NCI-H187 treated with DMSO at 0.1 percent for 48 hours (cell line): ENCODE data around the gene ABTB1.

Source experiments
- DNase-seq: peaks from one replicate; lab custom pipeline; 2025; lab: John Stamatoyannopoulos, UW

ABTB1 gene

DNA sequence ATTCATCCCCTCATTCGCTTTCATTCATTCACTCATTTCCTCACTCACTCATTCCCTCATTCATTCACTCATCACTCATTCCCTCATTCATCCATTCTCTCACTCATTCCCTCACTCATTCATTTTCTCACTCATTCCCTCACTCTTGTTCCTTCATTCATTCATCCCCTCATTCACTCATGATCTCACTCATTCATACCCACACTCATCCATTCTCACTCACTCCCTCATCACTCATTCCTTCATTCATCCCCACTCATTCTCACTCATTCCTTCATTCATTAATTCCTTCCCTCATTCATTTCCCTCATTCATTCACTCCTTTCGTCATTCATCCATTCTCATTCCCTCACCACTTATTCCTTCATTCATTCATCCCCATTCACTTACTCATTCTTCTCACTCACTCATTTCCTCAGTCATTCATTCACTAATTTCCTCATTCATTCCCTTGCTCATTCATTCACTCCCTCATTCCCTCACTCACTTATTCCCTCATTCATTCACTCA is 14.5 kb downstream of the ABTB1 start:
- no peak for DNase-seq

DNA sequence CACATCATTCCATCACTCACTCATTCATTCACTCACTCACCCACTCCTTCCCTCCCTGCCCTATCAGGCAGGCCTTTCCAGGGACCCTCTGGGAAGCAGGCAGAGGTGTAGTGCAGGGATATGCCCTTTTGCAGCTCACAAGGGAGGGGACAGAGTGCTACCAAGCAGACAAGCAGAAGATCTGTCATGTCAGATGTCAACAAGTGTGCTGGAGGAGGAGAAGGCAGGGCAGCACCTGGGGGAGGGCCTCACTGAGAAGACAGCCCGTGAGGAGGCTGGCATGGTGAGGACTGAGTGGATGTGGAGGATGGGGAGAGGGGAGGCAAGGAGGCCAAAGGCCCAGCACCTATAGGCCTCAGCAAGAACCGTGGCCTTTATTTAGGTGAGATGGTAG is 15.3 kb downstream of the ABTB1 start:
- DNase-seq, result no peak

DNA sequence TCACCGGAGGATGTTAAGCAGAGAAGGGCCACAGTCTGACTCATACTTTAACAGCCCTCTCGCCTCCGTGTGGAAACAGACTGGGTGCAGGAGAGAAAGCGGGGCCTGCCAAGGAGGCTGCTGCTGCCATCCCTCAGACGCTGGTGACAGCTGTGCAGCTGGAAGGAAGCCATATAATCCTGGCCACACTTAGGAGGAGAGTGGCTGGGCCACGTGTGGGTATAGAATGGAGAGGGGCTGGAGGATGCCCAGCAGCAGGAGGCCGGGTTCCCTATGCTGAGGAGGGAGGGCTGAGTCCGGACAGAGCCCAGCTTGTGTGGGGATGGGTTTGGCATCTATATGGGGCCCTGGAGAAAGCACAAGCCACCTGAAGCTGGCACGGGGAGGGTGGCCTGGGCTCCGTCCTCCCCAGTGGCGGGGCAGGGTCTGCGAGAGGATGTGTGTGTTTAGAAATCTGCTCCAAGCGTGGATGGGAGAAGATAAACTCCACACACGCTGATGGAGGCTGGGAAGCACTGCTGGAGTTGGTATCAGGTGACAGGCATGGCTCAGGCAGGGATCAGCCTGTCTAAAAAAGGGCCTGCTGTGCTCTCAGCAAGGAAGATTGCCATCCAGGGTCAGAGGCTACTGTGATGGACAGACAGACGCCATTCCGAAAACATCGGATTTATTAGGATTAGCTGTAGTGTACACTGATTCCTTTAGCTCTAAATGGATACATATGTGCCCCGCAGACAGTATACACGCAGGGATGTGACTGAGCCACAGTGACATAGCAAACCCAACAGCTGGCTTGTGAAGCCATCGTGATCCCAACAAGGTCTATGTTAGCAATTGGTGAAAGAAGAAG is 15.9 kb downstream of the ABTB1 start:
- no peak for DNase-seq

DNA sequence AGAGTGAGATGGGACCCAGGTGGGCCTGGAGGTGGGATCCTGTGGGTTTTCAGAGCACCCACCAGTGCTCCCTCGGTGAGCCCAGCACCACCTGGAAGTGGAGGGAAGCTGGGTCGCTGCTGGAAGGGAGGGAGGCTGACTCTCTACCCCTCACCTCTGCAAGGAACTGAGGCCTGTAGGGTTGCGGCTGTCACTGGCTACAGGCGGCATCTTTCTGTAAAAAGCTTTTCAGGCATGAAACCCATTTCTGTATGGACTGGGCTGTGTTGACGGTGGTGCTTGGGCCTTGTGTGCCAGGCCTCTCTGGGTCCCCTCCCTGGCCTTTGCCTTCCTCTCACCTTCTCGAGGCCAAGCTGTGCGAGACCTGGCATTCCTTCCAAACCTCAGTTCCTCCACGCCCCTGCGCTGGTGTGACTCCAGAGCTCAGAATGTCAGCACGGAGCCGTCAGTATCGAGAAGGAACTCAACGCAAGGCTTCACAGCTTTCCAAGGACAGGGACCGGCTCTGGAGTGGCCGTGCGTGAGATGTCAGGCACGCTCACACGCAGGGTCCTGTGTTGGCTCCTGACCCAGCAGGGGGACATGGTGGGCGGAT is 16.6 kb downstream of the ABTB1 start:
- DNase-seq, result no peak

DNA sequence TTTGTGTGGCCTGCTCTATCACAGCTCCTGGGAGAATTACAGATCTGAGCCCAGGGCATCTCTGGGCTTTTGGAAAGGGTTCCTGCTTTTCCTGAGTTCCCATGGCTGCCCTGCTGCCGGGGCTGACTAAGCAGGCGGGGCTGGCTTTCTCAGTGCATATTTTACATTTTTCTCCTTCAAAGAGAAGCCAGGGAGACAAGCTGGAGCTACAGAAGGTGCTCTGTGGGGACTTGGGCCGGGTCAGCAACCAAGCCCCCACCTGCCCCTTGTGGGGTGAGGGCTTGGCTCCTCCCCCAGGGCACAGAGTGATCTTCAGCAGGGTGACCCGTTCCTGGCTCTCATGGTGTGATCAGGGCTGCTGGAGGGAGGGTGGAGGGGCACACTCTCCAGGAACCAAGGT is 17.4 kb downstream of the ABTB1 start:
- DNase-seq, result no peak

DNA sequence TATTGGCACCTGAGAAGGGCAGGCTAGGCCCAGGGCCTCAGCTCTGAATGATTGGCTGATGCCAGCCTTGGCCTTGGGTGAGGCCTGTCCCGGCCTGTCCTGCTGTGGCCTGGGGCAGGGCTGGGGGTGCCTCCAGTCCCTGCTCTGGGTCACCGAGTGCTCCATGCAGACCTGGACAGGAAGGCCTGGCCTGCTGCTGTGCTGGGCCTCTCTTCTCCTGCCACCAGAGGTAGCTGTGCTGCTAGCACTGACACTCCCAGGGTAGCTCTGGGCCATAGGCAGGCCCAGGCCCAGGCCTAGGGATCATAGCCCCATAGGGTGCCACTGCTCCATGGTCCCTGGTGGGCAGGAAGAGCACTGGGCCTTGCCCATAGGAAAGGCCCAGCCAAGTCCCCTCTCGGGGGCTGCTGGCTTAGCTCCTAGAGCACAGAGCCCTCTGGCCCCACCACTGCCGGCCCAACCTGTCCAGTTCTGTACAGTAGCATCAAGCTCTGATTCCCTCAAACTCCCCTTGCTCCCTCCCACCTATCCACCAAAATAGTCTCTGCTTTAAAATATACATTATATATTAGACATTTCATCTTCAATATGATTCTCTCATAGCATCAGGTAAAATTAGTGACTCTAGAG is 18.2 kb downstream of the ABTB1 start:
- no peak for DNase-seq

DNA sequence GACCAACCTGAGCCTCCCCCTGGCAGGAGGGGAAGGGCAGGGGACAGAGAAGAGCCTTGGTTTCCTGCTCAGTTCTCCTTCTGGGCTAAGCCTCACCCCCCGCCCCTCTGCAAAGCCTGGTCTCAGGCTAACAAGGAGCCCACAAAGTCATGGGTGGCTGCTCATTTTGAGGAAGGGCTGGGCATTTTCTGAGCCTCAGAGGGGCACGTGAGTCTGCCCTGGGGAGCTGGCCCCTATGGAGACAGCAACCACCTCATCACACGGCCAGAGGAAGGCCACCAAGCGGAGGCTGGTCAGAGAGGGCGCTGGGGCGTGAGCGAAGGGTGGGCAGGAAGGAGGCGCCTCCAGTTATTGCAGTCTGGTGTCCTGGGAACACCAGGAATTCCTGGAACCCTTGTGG is 18.7 kb downstream of the ABTB1 start:
- no peak for DNase-seq

DNA sequence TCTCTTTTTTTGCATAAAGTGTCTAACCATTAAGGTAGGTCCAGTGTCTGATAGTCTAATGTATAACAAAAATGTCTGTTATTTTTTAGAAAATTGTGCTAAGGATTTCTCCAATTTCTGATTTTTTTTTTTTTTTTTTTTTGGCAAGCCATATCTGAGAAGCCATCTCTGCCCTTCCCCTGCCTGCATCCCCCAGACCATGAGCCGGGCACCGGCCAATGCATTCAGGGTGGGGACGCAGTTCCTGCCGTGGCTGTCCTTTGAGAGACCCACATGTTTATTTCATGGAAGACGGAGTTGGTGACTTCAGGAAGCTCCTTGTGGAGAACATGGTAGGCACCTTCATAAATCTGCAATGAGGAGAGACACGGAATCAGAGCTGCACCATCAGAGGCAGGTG is 19.2 kb downstream of the ABTB1 start:
- DNase-seq, result no peak

DNA sequence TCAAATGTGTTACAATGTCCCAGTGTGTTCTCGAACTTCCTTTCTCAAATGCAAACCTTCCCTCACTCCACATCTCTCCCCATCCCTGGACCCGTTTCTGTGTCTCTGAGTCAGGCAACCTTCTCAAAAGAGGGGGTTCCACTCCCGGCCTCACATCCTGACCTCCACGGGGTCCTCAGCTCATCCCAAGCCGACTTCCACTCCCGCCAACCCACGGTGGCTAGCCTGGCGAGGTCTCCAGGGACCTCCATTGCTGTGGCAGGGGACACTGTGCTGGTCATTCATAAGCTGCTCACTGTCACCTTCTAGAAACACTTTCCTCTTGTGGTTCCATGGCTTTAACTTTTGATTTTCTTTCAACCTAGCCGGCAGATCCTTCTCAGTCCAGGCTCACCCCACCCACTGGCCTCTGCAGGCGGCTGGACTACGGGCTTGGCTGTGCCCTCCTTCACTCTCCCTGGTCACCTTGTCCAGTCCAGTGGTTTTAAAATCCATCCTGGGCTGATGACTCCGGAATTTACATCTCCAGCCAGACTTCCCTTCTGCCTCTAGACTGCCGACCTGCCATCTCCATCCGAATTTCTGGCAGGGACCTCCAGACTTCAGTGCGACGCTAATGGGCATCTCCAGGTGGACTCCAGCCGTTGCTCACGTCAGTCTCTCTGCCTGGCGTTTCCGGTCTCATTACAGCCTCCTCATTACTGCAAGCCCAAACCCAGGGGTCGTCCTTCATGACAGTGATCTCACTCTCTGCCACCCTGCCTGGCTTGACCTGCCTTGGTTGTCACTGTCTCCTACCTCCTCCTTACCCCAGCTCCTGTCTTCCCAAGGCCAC is 20.0 kb downstream of the ABTB1 start:
- no peak for DNase-seq

DNA sequence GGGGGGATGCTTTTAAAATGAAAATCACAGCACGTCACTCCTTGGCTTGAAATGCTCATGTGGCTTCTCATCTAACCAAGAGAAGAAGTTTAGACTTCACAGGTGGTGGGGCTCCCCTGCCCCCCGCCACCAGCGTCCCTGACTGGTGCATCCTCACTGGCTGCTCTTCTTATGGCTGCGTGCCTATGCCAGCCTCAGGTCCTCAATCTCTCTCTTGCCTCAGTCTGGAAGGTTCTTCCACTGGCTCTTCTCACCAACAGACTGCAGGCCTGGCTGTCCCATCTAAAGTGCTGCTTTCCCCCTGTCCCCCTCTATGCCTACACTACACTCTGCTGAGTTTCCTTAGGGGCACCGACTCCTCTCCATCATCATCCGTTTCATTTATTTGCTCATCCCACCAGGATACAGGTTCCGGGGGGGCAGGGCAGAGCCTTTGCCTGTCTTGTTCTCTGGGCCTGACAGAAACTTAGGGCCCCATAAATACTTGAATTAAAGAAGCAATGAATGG is 20.6 kb downstream of the ABTB1 start:
- DNase-seq, result no peak

DNA sequence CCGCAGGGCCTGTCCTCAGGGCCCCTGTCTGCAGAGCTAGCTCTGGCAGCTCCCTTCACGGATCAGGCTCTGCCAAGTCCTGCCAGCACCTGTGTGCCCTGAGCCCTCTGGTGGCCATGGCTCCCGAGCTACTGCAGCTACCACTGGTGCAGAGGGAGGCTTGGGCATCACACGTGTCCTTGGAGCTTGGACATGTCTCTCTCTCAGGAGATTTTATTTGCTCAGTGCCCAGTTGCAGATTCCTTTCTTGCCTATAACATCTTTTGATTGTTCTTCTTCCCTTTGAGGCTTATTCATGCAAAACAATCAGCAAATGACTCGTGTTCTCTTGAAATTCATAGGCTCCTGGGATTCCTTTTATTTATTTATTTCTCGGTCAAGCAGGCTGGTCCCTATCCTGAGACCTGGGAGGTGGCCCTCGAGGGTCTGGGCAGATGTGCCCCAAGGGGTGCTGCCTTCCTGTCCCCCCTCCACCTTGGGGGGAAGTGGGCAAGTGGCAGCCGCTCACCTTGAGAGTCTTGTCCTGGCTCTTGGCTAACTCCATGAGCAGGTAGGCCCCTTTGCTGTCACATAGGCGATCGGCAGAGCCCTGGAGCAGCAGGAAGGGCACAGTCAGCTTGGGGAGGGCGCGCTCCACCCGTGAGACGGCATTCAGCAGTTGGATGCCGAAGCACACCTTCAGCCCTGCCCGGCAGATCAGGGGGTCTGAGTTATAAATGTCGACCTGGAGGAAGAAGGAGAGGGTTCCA is 21.9 kb downstream of the ABTB1 start:
- no peak for DNase-seq

DNA sequence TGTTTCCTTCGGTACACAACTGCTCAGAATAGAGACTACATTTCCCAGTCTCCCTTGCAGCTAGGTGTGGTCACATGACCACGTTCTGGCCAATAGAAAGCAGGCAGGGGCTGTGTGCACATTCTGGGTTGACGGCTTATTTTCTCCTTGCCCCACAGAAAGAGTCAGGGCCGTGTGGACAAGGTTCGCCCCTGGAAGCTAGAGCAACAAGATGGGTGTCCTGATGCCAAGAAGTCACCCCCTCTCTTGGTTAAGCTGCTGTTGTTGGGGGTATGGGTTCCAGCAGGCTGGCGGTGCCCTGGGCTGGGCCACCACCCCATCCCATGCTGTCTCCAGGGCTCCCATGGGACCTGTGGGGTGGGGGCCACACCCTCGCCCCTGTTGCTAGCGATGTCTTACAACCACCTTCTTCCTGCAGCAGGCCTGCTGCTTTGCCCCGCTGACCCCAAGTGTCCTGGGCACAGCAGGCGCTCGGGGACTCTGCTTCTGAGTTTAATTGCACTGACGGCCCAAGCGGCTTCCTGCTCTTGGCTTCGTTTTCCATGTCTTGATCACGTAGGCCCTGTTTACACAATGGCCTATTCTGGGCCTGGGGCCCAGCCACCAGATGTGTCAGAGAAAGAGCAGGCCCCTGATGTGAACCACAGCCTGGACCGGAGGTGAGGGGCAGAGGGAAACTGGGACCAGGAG is 24.9 kb downstream of the ABTB1 start:
- peak; percentile 33 for DNase-seq

DNA sequence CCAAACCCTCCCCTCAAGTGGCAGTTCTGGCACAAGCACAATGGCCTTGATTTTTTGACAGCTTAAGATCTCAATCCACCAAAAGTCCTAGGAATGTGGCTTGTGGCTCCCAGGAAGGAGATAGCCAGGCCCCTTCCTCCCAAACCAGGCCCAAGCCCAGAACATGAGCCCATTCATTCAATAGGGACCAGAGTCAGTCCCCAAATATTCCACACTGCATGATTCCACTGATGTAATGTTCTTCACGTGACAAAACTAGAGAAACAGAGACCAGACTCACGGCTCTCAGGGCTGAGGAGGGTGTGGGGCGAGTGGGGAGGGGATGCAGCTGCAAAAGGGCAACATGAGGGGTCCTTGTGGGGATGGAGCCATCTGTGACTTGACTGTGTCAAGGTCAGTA is 25.5 kb downstream of the ABTB1 start:
- no peak for DNase-seq

DNA sequence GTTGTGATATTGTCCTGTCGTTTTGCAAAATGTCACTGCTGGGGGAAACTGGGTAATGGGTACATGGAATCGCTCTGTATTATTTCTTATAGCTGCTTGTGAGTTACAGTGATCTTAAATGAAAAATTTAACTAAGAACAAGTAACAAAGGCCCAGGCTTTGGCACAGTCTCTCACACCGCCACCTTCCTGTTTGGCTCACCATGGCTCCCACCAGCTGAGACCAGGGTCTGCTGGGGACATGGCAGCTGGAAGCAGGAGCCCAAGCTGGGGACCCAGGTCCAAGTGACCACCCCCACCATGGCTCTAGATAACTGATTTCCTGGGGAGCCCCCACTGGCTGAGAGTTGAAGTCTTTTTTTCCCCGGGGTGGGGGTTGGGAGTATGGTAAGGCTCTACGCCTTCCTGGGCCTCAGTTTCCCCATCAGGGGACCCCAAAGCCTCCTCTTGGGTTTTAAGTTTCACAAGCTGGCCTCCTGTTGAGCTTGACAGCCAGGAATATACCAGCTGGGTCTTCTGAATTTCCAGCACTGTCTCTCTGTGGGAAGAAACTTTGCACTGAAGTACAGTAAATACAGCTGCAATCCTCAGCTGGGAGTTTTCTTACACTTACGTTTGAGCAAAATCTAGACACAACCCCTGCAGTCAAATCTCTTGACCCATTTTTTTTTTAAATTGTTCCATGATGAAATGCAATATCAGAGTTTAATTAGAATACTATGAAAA is 26.1 kb downstream of the ABTB1 start:
- no peak for DNase-seq

DNA sequence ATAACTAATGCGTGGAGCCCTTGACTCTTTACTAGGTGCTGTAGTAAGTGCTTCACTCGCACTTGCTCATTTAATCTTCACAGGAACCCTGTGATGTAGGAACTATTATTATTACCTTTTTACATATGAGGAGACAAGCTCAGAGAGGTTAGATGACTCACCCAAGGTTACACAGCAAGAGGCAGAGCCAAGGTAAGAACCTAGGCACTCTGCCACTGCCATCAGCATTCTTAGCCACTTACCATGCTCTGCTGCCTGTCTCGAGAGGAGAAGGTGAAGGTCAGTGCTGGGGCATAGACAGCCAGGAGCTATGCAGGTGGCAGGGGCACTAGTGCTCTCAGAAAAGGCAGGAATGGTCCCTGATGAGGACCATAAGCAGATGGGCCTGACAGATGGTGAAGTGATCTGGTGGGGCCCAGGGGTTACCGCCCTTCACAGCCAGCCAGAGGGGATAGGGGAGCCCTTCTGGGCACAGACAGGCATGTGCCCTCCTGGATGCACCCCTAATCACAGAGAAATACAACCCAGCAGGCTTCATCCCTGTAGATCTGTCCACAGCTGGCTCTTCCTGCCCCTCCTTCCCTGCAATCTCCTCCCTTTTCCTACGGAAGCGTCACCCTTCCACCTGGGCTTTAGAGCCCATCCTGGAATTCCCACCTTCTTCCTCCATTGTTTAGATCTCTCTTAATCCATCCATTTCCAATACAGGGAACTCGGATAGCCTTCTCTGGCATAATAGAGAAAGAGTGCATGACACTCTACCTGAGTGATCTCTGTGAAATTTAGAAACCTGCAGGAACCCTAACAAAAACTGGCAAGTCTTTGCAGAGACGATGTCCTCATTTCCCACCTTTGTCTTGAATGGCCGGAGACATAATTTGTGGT is 26.9 kb downstream of the ABTB1 start:
- no peak for DNase-seq

DNA sequence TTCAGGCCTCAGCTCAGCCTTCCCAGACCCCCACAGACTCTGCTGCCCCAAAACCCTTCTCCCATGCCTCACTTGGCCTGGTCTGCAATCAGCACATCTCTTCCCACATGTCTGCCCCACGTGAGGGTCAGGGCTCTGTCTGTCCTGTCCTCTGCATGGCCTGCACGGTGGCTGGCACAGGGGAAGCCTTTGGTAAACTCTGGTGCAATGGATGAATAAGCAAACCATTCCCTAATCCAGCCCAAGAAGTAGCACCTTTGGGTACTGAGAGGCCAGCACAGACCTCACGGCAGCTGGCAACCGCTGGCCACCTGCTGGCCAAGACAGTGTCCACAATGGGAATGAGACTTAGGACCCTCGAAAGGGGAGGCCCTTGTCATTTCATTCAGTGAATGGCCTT is 27.7 kb downstream of the ABTB1 start:
- no peak for DNase-seq

DNA sequence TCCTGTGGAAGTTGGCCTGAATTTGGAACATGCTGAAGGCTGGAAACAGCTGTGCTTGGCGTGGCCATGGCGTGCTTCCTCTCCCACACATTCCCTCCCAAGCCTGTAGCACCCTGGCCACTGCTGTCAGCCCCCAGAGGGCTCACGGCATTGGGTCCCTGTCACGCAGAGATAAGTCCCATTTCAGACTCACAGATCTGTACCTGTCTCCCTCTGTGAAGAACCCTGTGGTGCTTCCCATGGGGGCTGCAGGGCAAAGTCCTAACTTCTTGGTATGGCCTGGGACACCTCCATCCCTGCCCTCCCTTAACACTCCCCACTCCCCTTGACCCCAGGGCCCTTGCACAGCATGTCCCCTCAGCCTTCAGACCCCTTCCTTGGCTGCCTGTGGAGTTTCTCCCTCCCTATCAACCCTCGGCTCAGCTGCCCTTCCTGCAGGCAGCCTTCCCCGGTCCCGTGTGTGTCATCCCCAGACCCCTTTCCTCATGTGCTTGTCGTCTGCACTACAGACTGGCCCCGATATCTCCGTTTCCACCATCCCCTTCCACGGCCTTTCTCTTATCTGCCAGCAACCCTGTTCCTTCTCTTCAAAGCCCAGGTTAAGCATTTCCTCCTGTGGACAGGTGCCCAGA is 28.6 kb downstream of the ABTB1 start:
- no peak for DNase-seq

DNA sequence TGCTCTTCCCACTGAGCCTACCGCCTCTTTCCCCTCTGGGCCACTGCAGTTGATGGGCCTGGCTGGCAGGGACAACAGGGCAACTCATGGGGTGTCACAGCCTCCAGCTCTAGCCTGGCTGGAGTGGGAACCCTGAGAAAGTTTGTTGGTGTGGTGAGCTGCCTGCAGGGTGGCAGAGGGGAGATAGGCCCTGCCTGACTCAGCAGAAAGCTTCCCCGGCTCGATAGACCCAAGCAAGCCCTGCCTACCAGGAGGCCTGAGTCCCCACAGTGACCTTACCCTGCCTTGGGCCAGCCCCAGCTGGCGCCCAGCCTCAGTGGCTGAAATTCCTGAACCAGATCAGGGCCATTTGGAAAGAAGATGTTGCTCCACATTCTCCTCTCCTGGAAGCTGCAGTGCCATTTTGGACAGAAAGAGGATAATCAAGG is 29.4 kb downstream of the ABTB1 start:
- no peak for DNase-seq
